ENCODE measurements around the gene EPHB1. TPM values are rescaled to one million over a fixed set of nuclear protein-coding genes. Genes with fewer than 3 reads are reported as not detected.

The EPHB1 gene
- polyA plus RNA-seq, 3 donors = 0.06 to 0.55 TPM; not detected in 1

- no peaks in the 10 kb centered on the region for H3K4me1 Mint-ChIP-seq
- no peak overlapping the region for H2AFZ ChIP-seq (ENCODE audit: insufficient read depth, low read depth, low read length, poor library complexity, severe bottlenecking)
- no peaks in the 10 kb centered on the region for H3K27me3 ChIP-seq (ENCODE audit: control insufficient read depth in 2 of 2, insufficient read depth in 2 of 2, low read length in 2 of 2)
- no peak for DNase-seq
- no peak overlapping the region for H3K27ac ChIP-seq (ENCODE audit: low read depth in 1 of 2, low read length in 2 of 2)
- WGBS (ENCODE audit: insufficient coverage) = 91% methylated on average over 4 of the region's 5 CpGs
- no peak overlapping the region for H3K4me2 ChIP-seq (replicated peaks; ENCODE audit: extremely low read depth, low read length, poor library complexity, severe bottlenecking)
- no peaks in the 10 kb centered on the region for H3K4me1 ChIP-seq (ENCODE audit: control insufficient read depth in 1 of 2, insufficient read depth in 2 of 2, low read length in 2 of 2)
- no peaks in the 10 kb centered on the region for H3K9me3 ChIP-seq (replicated peaks in 1 of 2; ENCODE audit: control insufficient read depth in 1 of 2, insufficient read depth in 1 of 2, low read length in 2 of 2)
- no peak overlapping the region for H3K4me3 ChIP-seq (replicated peaks in 1 of 3; ENCODE audit: low read depth in 2 of 3, low read length in 3 of 3)
- H4K20me1 ChIP-seq (ENCODE audit: insufficient read depth, low read length) = no peaks in the 10 kb centered on the region
- peaks cover 0 to 6% (median 0%) of the 10 kb centered on the region in 7 donors for H3K9me3 Mint-ChIP-seq
- no peak overlapping the region for H3K27ac Mint-ChIP-seq
- no peak overlapping the region for H3K4me3 Mint-ChIP-seq
- no peaks in the 10 kb centered on the region for H3K79me2 ChIP-seq (ENCODE audit: insufficient read depth, low read length)
- H3K27me3 Mint-ChIP-seq (ENCODE audit: low read depth in 3 of 3) = peaks cover 2 to 6% (median 6%) of the 10 kb centered on the region in 3 donors
- H3K9ac ChIP-seq (ENCODE audit: insufficient read depth, low read length, poor library complexity, severe bottlenecking) = no peak overlapping the region
- intact Hi-C loops (cut with micrococcal nuclease) = no loop called here
- no peaks in the 10 kb centered on the region for H3K36me3 Mint-ChIP-seq
- H3K36me3 ChIP-seq (replicated peaks in 1 of 2; ENCODE audit: control insufficient read depth in 1 of 2, insufficient read depth in 2 of 2, low read length in 2 of 2) = no peaks in the 10 kb centered on the region
- no peak for TF ChIP-seq CTCF (IDR thresholded peaks at IDR 0.05)
Observed at GRCh38 chr3:134877788-134878187, 82.7 kb downstream of the EPHB1 start.

GRCh38 chr3:134879990-134880389, 84.9 kb downstream of the EPHB1 start:
- DNase-seq = no peak

More at GRCh38 chr3:134879990-134880389, 84.9 kb downstream of the EPHB1 start:
- no peaks in the 10 kb centered on the region for H3K79me2 ChIP-seq (ENCODE audit: insufficient read depth, low read length)
- intact Hi-C loops (cut with micrococcal nuclease) = no loop called here
- no peaks in the 10 kb centered on the region for H3K4me1 Mint-ChIP-seq
- no peaks in the 10 kb centered on the region for H3K36me3 Mint-ChIP-seq
- WGBS (ENCODE audit: insufficient coverage) = no CpG with 5 or more reads among the region's 1 CpG
- H3K4me3 Mint-ChIP-seq = no peak overlapping the region
- H3K27ac Mint-ChIP-seq = no peak overlapping the region
- H3K27me3 ChIP-seq (ENCODE audit: control insufficient read depth in 2 of 2, insufficient read depth in 2 of 2, low read length in 2 of 2) = no peaks in the 10 kb centered on the region
- no peak overlapping the region for H3K4me2 ChIP-seq (replicated peaks; ENCODE audit: extremely low read depth, low read length, poor library complexity, severe bottlenecking)
- H2AFZ ChIP-seq (ENCODE audit: insufficient read depth, low read depth, low read length, poor library complexity, severe bottlenecking) = no peak overlapping the region
- H3K9me3 ChIP-seq (replicated peaks in 1 of 2; ENCODE audit: control insufficient read depth in 1 of 2, insufficient read depth in 1 of 2, low read length in 2 of 2) = no peaks in the 10 kb centered on the region
- H3K27me3 Mint-ChIP-seq (ENCODE audit: low read depth in 3 of 3) = peaks cover 1 to 6% (median 3%) of the 10 kb centered on the region in 3 donors
- H3K4me1 ChIP-seq (ENCODE audit: control insufficient read depth in 1 of 2, insufficient read depth in 2 of 2, low read length in 2 of 2) = no peaks in the 10 kb centered on the region
- no peaks in the 10 kb centered on the region for H4K20me1 ChIP-seq (ENCODE audit: insufficient read depth, low read length)
- H3K36me3 ChIP-seq (replicated peaks in 1 of 2; ENCODE audit: control insufficient read depth in 1 of 2, insufficient read depth in 2 of 2, low read length in 2 of 2) = no peaks in the 10 kb centered on the region
- H3K4me3 ChIP-seq (replicated peaks in 1 of 3; ENCODE audit: low read depth in 2 of 3, low read length in 3 of 3) = no peak overlapping the region
- no peak overlapping the region for H3K27ac ChIP-seq (ENCODE audit: low read depth in 1 of 2, low read length in 2 of 2)
- no peak for TF ChIP-seq CTCF (IDR thresholded peaks at IDR 0.05)
- H3K9ac ChIP-seq (ENCODE audit: insufficient read depth, low read length, poor library complexity, severe bottlenecking) = no peak overlapping the region
- H3K9me3 Mint-ChIP-seq = peaks cover 0 to 4% (median 0%) of the 10 kb centered on the region in 7 donors
